Raji (cell line): ENCODE data around the gene COPS3.
A peak's percentile ranks its signal among the peaks of the same experiment; 100 is the strongest.

Experiments used
- POLR2A ChIP-seq: IDR thresholded peaks from 2 replicates; pipeline ENCODE4 v1.6.1; 2011; ENCODE audit warnings: low read depth, low read length, control low read depth; ENCODE audit not compliant: insufficient read depth

COPS3 gene

DNA sequence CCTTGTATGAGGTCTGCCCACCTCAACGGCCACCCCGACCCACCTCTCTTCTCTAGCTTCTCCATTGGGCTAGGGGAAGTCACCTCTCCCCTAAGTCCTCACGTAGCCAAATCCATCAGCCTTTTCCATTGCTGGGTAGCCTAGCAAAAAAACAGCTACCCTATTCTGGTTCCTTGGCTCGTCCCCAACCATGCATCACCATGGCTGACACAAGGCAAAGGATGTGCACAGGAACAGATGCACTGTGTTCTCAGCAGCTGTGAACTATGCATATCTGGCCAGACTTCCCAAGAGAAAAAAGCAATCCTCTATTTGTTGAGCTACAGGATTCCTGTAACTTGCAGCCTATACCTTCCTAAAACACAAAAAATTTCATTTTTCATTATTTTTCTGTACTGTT lies 22.0 kb downstream of the COPS3 start:
- TF ChIP-seq POLR2A: no peak

GRCh38 chr17:17258011-17258410 lies 23.0 kb downstream of the COPS3 start:
- TF ChIP-seq POLR2A: no peak

GRCh38 chr17:17256316-17256715 lies 24.7 kb downstream of the COPS3 start:
- no peak for TF ChIP-seq POLR2A

DNA sequence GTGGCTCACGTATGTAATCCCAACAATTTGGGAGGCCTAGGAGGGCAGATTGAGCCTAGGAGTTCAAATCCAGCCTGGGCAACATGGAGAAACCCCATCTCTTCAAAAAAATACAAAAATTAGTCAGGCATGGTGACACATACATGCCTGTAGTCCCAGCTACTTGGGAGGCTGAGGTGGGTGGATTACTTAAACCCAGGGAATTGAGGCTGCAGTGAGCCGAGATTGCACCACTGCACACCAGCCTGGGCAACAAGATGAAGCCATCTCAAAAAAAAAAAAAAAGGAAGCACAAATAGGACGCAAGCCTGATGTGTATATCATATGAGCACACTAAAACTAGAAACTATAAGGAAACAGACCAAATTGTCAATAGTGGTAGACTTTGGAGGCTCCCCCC lies 27.0 kb downstream of the COPS3 start:
- no peak for TF ChIP-seq POLR2A

DNA sequence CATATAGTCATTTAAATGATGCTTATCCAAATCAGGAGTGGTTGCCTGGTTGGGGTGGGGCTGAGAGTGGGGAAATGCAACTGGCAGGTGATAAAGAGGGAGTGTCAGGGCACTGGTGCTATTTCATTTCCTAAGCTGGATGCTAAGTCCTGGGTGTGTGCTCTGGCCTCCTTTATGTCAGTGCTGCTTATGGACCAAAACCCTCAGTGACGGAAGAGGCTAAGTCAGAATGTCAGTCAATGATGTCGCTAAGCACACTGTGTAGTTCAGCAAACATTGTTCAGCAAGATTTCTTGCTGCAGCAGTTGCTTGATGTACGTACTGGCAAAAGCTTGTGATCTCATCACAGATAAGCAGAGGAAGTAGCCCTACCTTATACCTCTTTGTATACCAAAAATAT lies 27.6 kb downstream of the COPS3 start:
- no peak for TF ChIP-seq POLR2A

DNA sequence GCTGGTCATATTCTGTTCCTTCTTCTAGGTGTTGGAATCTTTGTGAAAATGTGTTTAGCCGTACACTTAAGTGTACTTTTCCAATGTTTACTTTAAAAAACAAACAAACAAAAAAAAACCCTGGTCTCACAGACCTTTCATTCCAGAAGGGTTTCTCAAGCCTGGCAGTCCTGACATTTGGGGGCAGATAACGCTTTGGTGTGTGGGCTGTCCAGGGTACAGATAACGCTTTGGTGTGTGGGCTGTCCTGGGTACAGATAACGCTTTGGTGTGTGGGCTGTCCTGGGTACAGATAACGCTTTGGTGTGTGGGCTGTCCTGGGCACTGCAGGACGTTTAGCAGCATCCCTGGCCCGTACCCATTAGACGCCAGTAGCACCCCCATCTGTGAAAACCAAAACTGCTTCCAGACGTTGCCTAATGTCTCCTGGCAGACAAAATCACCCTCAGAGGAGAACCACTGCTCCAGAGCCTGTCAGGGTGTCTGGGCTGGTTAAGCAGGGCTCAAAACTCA lies 28.8 kb downstream of the COPS3 start:
- TF ChIP-seq POLR2A: no peak

GRCh38 chr17:17246879-17247278 lies 34.2 kb downstream of the COPS3 start:
- no peak for TF ChIP-seq POLR2A

DNA sequence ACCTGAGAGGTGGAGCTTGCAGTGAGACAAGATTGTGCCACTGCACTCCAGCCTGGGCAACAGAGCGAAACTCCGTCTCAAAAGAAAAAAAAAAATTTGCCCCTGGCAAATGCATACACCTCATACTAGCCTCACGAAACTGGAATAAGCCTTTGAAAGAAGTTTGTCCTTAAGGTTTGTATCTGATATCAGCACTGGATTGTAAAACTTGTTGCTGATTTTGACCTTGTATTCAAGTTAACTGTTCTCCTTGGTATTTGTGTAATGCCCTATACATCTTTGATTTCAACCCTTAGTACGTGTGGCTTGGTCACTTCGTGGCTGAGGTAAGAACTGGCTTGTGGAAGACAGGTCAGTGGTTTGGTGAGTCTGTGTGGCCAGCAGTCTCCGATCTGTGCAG lies 37.9 kb downstream of the COPS3 start:
- no peak for TF ChIP-seq POLR2A

DNA sequence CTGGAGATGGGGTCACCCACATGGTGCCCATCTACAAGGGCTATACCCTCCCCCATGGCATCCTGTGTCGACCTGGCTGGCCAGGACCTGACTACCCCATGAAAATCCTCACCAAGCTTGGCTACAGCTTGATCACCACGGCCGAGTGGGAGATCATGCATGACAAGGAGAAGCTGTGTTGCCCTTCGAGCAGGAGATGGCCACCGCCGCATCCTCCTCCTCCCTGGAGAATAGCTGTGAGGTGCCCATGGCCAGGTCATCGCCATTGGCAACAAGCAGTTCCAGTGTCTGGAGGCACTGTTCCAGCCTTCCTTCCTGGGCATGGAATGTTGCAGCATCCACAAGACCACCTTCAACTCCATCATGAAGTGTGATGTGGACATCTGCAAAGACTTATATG lies 38.8 kb downstream of the COPS3 start:
- no peak for TF ChIP-seq POLR2A

DNA sequence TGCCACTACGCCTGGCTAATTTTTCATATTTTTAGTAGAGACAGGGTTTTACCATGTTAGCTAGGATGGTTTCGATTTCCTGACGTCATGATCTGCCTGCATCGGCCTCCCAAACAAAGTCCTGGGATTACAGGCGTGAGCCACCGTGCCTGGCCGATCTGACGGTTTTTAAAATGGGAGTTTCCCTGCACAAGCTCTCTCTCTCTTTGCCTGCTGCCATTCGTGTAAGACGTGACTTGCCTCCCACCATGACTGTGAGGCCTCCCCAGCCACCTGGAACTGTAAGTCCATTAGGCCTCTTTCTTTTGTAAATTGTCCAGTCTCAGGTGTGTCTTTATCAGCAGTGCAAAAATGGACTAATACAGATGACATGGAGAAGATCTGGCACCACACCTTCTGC lies 39.4 kb downstream of the COPS3 start:
- no peak for TF ChIP-seq POLR2A

GRCh38 chr17:17239832-17240231 lies 41.2 kb downstream of the COPS3 start:
- no peak for TF ChIP-seq POLR2A

GRCh38 chr17:17237026-17237799 lies 43.8 kb downstream of the COPS3 start, which contains the start of gene FLCN:
TSS of gene FLCN (minus strand) at chr17:17237168. CDS start at chr17:17228137, 9,031 bp downstream.
- peak; percentile 84 for TF ChIP-seq POLR2A

DNA sequence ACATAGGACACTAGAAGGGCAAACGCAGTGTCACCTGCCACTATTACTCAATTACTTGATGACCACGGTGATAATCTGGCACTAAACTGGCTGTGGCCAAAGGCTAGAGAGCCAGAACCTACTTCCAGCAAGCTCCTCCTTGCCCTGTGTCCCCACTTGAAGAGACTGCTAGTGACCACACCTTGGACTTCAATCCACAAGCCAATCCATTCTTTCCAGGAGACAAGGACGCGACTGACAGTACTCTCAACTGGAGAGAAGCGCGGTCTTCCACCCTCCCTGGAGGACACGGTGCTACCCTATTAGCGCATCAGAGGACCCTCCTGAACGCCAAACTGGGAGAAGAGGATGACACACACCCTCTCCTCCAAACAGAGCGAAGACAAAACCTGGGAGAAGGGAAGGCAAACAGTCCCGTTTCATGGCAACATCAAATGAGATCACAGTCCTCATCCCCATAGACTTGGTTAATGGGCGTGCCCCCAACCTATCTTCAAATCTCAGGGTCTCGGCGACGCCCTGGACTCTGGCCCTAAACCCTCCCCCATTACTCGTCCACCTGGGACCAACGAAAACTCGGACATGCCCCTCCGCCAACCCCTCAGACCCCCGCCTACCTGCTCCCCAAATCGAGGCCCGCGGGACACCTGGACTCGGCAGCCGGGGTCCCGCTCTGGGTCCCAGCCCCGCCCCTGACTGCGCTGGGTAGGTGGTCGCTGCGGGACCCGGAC lies 44.6 kb downstream of the COPS3 start:
- no peak for TF ChIP-seq POLR2A

DNA sequence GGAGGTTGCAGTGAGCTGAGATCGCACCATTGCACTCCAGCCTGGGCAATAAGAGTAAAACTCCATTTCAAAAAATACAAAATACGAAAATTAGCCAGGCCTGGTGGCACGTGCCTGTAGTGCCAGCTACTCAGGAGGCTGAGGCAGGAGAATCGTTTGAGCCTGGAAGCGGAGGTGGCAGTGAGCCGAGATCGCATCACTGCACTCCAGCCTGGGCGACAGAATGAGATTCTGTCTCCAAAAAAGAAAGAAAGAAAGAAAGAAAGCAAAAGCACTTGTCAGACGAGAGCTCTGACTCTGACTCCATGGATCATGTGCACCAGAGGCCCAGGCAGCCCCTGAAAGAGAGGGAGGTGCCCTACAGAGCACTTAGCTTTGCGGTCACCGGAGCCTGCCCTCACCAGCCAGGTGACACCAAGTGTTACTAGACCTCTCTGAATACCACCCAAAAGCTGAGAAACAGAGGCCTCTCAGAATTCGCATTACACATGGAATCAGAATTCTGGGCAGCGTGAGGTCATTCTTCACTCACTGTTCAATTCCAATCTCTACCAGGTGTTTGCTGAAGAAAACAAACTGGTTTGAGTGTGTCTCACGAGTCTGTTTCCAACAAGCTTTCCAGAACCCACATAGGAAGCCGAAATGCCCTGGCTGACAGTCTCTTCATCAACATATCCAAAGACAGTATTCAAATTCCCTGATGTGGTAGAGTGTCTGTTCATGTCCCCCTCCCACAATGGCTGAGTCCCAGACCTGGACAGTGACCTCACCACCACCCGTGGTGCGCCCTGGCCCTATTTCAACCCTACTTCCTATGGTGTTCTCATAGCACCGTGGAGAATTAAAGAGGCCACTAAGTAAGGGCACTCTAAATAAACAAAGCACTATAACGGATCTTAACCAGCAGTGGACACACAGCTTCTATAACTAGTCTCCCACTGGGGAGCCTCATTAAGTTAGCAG lies 45.6 kb downstream of the COPS3 start:
- TF ChIP-seq POLR2A: no peak

- TF ChIP-seq POLR2A: no peak
These were observed 48.8 kb downstream of the COPS3 start for GRCh38 chr17:17232303-17232621.
